ENCODE results near the gene RPS15.
A peak's percentile ranks its signal among the peaks of the same experiment; 100 is the strongest.

The RPS15 gene

GRCh38 chr19:1468274-1468820 lies 30.2 kb downstream of the RPS15 start:
- H3K4me3 ChIP-seq (ENCODE audit: low read depth, low read length), result no peak overlapping the region

GRCh38 chr19:1468821-1469254 lies 30.6 kb downstream of the RPS15 start:
- Histone ChIP-seq H3K27me3 (ENCODE audit: insufficient read depth, low read depth, severe bottlenecking) (no peaks in the 10 kb centered on the region), H3K27ac (no peak overlapping the region), H3K9me3 (ENCODE audit: severe bottlenecking) (no peaks in the 10 kb centered on the region), H3K36me3 (peaks cover 20% of the 10 kb centered on the region), H3K4me3 (ENCODE audit: low read depth, low read length) (no peak overlapping the region)
- no peak for DNase-seq
- TF ChIP-seq CTCF (IDR thresholded peaks at IDR 0.05; ENCODE audit: low read depth, low read length), result no peak

More at GRCh38 chr19:1468274-1468820, 30.2 kb downstream of the RPS15 start:
- TF ChIP-seq CTCF (IDR thresholded peaks at IDR 0.05; ENCODE audit: low read depth, low read length), result no peak
- H3K27ac ChIP-seq, result no peak overlapping the region
- no peaks in the 10 kb centered on the region for H3K27me3 ChIP-seq (ENCODE audit: insufficient read depth, low read depth, severe bottlenecking)
- no peak for DNase-seq
- peaks cover 20% of the 10 kb centered on the region for H3K36me3 ChIP-seq
- no peaks in the 10 kb centered on the region for H3K9me3 ChIP-seq (ENCODE audit: severe bottlenecking)

- Histone ChIP-seq H3K4me3 (ENCODE audit: low read depth, low read length) (peak overlapping the region; percentile 54), H3K9me3 (ENCODE audit: severe bottlenecking) (no peaks in the 10 kb centered on the region), H3K36me3 (peaks cover 20% of the 10 kb centered on the region), H3K27me3 (ENCODE audit: insufficient read depth, low read depth, severe bottlenecking) (no peaks in the 10 kb centered on the region), H3K27ac (peak overlapping the region; percentile 71)
- TF ChIP-seq CTCF (IDR thresholded peaks at IDR 0.05; ENCODE audit: low read depth, low read length), result no peak
- no peak for DNase-seq
Measured at GRCh38 chr19:1469255-1470054, 31.3 kb downstream of the RPS15 start.

GRCh38 chr19:1470055-1470304 lies 31.8 kb downstream of the RPS15 start:
- Histone ChIP-seq H3K27me3 (ENCODE audit: insufficient read depth, low read depth, severe bottlenecking) (no peaks in the 10 kb centered on the region), H3K27ac (peak overlapping the region; percentile 71), H3K4me3 (ENCODE audit: low read depth, low read length) (peak overlapping the region; percentile 54)

GRCh38 chr19:1470305-1471009 lies 32.3 kb downstream of the RPS15 start:
- Histone ChIP-seq H3K27me3 (ENCODE audit: insufficient read depth, low read depth, severe bottlenecking) (no peaks in the 10 kb centered on the region), H3K36me3 (peaks cover 15% of the 10 kb centered on the region), H3K9me3 (ENCODE audit: severe bottlenecking) (no peaks in the 10 kb centered on the region), H3K4me3 (ENCODE audit: low read depth, low read length) (peak overlapping the region; percentile 54), H3K27ac (peak overlapping the region; percentile 71)
- peak; percentile 93 for DNase-seq
- TF ChIP-seq CTCF (IDR thresholded peaks at IDR 0.05; ENCODE audit: low read depth, low read length), result no peak

More at GRCh38 chr19:1470055-1470304, 31.8 kb downstream of the RPS15 start:
- TF ChIP-seq CTCF (IDR thresholded peaks at IDR 0.05; ENCODE audit: low read depth, low read length), result no peak
- DNase-seq, result no peak
- peaks cover 19% of the 10 kb centered on the region for H3K36me3 ChIP-seq
- H3K9me3 ChIP-seq (ENCODE audit: severe bottlenecking), result no peaks in the 10 kb centered on the region
